Measurements from ENCODE around the gene ECD.

GRCh38 chr10:73215749-73216148, 47.9 kb upstream of the ECD start:
- TF ChIP-seq CTCF (IDR thresholded peaks at IDR 0.05; ENCODE audit: low read length) = no peak
- no peak for TF ChIP-seq EZH2phosphoT487 (IDR thresholded peaks at IDR 0.05; ENCODE audit: low read length)
- no peak for TF ChIP-seq EZH2 (optimal IDR thresholded peaks at IDR 0.05; ENCODE audit: low read depth, low read length)

Measured in MM.1S (cell line).